NT2/D1 (cell line): ENCODE results near the gene TENM4.

Experiments used
- SUZ12 ChIP-seq: IDR thresholded peaks from 2 replicates; pipeline ENCODE4 v1.6.1; 2011; ENCODE audit not compliant: insufficient read length, insufficient read depth; ENCODE audit errors: extremely low read depth
- YY1 ChIP-seq: IDR thresholded peaks from 2 replicates; pipeline ENCODE4 v1.6.1; 2011; ENCODE audit not compliant: insufficient read length, insufficient read depth
- ZNF274 ChIP-seq: IDR thresholded peaks from 2 replicates; pipeline ENCODE4 v1.6.1; 2011; ENCODE audit warnings: mild to moderate bottlenecking, low read depth, low read length

DNA sequence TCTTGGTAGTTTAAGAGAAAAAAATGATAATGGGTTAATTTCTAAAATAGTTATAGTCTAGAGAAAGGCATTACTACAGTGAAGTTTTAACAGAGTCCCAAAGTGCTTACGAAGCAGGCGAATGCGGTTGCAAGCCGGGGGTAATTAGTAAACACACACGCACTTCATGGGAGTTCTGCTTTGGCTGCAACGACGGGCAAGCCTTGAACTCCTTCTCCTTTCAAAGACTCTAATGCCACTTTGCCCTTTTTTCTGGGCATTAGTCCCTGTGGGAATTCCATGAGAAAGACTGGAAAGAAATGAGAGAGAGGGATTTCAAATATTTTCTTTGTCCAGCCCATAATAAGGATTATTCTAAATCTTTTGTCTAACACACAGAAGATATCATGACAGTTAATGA lies 66.1 kb downstream of the TENM4 start:
- TF ChIP-seq SUZ12 (no peak), YY1 (no peak), ZNF274 (no peak)
